Stomach (tissue), 9 donors: Measurements from ENCODE around the gene CDK19. TPM values are rescaled to one million over a fixed set of nuclear protein-coding genes. Genes with fewer than 3 reads are reported as not detected.
A peak's percentile ranks its signal among the peaks of the same experiment; 100 is the strongest.

Experiments used
- DNase-seq, 2 donors: peaks; one replicate each; pipeline versions ENCODE4 v3.0.0 to v3.0.0-alpha.2; 2013 to 2019
- H3K27ac ChIP-seq, 5 donors: fragments of 200-600 bp in 4 of 5; sonication (generic) in 4 of 5; one replicate each; pipeline ENCODE4 v1.5.1; 2013 to 2019; ENCODE audit warnings: mild to moderate bottlenecking in 1 of 5, moderate library complexity in 1 of 5
- H3K27me3 ChIP-seq, 3 donors: fragments of 200-600 bp; sonication (generic); one replicate each; pipeline ENCODE4 v1.5.1; 2017 to 2019; ENCODE audit warnings: mixed run types in 1 of 3
- H3K36me3 ChIP-seq, 4 donors: fragments of 200-600 bp; sonication (generic); 1 replicate in 3 of 4; 2 replicates in 1 of 4; pipeline ENCODE4 v1.5.1; 2016 to 2019
- H3K4me1 ChIP-seq, 4 donors: fragments of 200-600 bp; sonication (generic); one replicate each; pipeline ENCODE4 v1.5.1; 2016 to 2019
- H3K4me3 ChIP-seq, 4 donors: fragments of 200-600 bp; sonication (generic) in 3 of 4; one replicate each; pipeline ENCODE4 v1.5.1; 2016 to 2019; ENCODE audit warnings: mild to moderate bottlenecking in 1 of 4
- H3K9me3 ChIP-seq, 4 donors: fragments of 200-600 bp; sonication (generic); one replicate each; pipeline ENCODE4 v1.5.1; 2016 to 2019
- EP300 ChIP-seq: sonication (generic); formaldehyde crosslinking; IDR thresholded peaks from one replicate; pipeline ENCODE4 v1.6.1; 2017; ENCODE audit warnings: antibody characterized with exemption
- POLR2A ChIP-seq, 4 donors: fragments of 450-650 bp; IDR thresholded peaks; one replicate each; pipeline ENCODE4 v1.6.1; 2016; ENCODE audit warnings: antibody characterized with exemption in 4 of 4, control low read depth in 2 of 4, mild to moderate bottlenecking in 1 of 4, moderate library complexity in 1 of 4
- POLR2AphosphoS5 ChIP-seq, 3 donors: sonication (generic); formaldehyde crosslinking; IDR thresholded peaks; one replicate each; pipeline ENCODE4 v1.6.1; 2016; ENCODE audit warnings: antibody characterized with exemption in 3 of 3
- WGBS, 5 donors: extraction: QIAGEN DNeasy Blood & Tissue Kit in 3 of 5; methylation state at CpG; one replicate each; pipeline versions ENCODE4 v1.1.5 to v1.1.7; 2013 to 2018; 5-methylcytosine and 5-hydroxymethylcytosine counted together
- intact Hi-C: fragments of 100-400 bp; cut with DNase I; formaldehyde crosslinking; loops from one replicate; pipeline ENCODE4 v1.15.1; 2023; ENCODE audit warnings: low total_unique reads
- polyA plus RNA-seq, 3 donors: library from polyadenylated mRNA; stranded (reverse); fragments of 200-250 nt; gene quantifications; one replicate each; pipeline ENCODE4 v1.2.3, GENCODE V29; 2013
- total RNA-seq, 5 donors: library from RNA; depleted of rRNA; stranded (reverse); fragments of >200 nt; gene quantifications; one replicate each; pipeline versions ENCODE4 v1.1.0 to v1.2.3, GENCODE V29; 2014 to 2016
- TF ChIP-seq, protein P1 (sequence below), 7 experiments: fragments of 450-650 bp in 4 of 7; fragments of 200-600 bp in 3 of 7; sonication (generic) in 3 of 7; IDR thresholded peaks; one replicate each; pipeline ENCODE4 v1.5.1; 2016 to 2019; ENCODE audit warnings: antibody characterized with exemption in 7 of 7, control low read depth in 2 of 7, mild to moderate bottlenecking in 1 of 7
- donor health status: healthy with polysubstance abuse.
- donor health status: Bipolar disorder and iron deficiency.
- donor health status: healthy.

CDK19 gene
- total and polyA plus RNA-seq, 8 donors: 5.4 to 23.5 (median 7.5) TPM

DNA sequence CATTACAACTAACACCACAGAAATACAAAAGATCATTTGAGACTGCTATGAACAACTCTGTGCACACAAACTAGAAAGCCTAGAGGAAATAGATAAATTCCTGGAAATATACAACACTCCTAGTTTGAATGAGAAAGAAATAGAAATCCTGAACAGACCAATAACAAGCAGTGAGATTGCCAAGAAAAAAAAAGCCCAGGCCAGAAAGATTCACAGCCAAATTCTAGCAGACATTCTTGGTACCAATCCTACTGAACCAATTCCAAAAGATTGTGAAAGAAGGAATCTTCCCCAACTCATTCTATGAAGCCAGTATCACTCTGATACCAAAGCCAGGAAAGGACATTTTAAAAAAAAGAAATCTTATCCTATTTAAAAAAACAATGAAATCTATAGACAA, 7.0 kb upstream of the CDK19 start:
- Histone ChIP-seq H3K27ac (peak overlapping the region in 1 of 5 donors; percentile 16), H3K27me3 (no peaks in the 10 kb centered on the region), H3K4me3 (no peak overlapping the region), H3K4me1 (peaks cover 4 to 41% (median 17%) of the 10 kb centered on the region in 4 donors), H3K9me3 (no peaks in the 10 kb centered on the region), H3K36me3 (no peaks in the 10 kb centered on the region)
- intact Hi-C loops: no loop called here
- TF ChIP-seq POLR2AphosphoS5 (IDR thresholded peaks at IDR 0.05): no peak
- TF ChIP-seq POLR2A (IDR thresholded peaks at IDR 0.05): no peak
- no peak for TF ChIP-seq EP300
- TF ChIP-seq, protein P1, sequence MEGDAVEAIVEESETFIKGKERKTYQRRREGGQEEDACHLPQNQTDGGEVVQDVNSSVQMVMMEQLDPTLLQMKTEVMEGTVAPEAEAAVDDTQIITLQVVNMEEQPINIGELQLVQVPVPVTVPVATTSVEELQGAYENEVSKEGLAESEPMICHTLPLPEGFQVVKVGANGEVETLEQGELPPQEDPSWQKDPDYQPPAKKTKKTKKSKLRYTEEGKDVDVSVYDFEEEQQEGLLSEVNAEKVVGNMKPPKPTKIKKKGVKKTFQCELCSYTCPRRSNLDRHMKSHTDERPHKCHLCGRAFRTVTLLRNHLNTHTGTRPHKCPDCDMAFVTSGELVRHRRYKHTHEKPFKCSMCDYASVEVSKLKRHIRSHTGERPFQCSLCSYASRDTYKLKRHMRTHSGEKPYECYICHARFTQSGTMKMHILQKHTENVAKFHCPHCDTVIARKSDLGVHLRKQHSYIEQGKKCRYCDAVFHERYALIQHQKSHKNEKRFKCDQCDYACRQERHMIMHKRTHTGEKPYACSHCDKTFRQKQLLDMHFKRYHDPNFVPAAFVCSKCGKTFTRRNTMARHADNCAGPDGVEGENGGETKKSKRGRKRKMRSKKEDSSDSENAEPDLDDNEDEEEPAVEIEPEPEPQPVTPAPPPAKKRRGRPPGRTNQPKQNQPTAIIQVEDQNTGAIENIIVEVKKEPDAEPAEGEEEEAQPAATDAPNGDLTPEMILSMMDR (IDR thresholded peaks at IDR 0.05): no peak
- peak in 1 of 2 donors; percentile 50 for DNase-seq

DNA sequence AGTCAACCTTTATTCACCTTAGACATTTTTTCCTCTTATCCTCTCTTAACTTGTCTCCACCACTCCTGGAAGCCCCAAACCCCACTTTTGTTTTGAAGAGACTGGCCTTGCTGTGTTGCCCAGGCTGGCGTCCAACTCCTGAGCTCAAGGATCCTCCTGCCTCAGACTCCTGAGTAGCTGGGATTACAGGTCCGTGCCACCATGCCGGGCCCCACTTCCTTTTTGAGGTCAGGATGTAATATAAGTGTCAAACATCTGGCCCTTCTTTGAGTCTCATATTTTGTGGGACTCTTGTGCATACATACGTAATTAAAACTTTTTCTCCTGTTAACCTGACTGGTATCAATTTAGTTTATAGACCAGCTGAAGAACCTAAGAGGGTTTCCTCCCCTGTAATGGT, 1.4 kb upstream of the CDK19 start:
- Histone ChIP-seq H3K4me3 (no peak overlapping the region), H3K27me3 (no peaks in the 10 kb centered on the region), H3K36me3 (no peaks in the 10 kb centered on the region), H3K4me1 (peaks cover 0 to 40% (median 18%) of the 10 kb centered on the region in 4 donors), H3K9me3 (no peaks in the 10 kb centered on the region), H3K27ac (peak overlapping the region in 3 of 5 donors; percentile 95 to 98 (median 96))
- 67 to 79% (median 78%) methylated on average over 4 of the region's 4 CpGs for WGBS, 5 donors
- DNase-seq: no peak
- intact Hi-C loops: loop anchor here (10.0 kb wide), 1 partner anchor 138 kb away; the partner anchor contains the start of gene GTF3C6
- TF ChIP-seq, protein P1 (IDR thresholded peaks at IDR 0.05): no peak
- TF ChIP-seq POLR2AphosphoS5 (IDR thresholded peaks at IDR 0.05) (no peak), POLR2A (IDR thresholded peaks at IDR 0.05) (no peak), EP300 (no peak)

DNA sequence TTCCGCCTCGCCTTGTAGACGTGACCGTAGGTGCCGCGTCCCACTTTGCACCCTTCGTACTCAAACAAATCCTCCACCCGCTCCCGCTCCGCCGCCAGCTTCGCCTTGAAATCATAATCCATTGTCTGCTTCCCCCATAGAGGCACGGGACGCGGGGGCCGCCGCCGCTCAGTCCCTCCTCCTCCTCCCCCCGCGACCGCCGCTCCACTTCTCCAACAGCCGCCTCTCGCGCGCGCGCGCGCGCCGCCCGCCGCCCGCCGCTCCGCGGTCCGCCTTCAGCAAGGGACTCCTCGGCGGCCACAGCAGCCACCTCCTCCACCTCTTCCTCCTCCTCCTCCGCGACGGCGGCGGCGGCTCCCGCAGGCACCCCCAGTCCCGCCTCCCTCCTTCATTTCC, 256 bp downstream of the CDK19 start:
- peak overlapping the region; percentile 89 to 96 (median 94) for H3K4me3 ChIP-seq
- no peak for DNase-seq
- TF ChIP-seq POLR2AphosphoS5 (IDR thresholded peaks at IDR 0.05) (no peak), POLR2A (IDR thresholded peaks at IDR 0.05) (no peak), EP300 (no peak)
- TF ChIP-seq, protein P1 (IDR thresholded peaks at IDR 0.05): no peak
- intact Hi-C loops: loop anchor here (10.0 kb wide), 1 partner anchor 140 kb away; the partner anchor contains the start of gene GTF3C6
- no peaks in the 10 kb centered on the region for H3K27me3 ChIP-seq
- no peaks in the 10 kb centered on the region for H3K9me3 ChIP-seq
- H3K4me1 ChIP-seq: peaks cover 0 to 39% (median 15%) of the 10 kb centered on the region in 4 donors
- 0 to 1% (median 0%) methylated on average over 32 to 49 of the region's 49 CpGs for WGBS, 5 donors
- no peaks in the 10 kb centered on the region for H3K36me3 ChIP-seq
- H3K27ac ChIP-seq: peak overlapping the region; percentile 87 to 98 (median 95)

- Histone ChIP-seq H3K4me1 (peaks cover 0 to 39% (median 15%) of the 10 kb centered on the region in 4 donors), H3K27me3 (no peaks in the 10 kb centered on the region), H3K27ac (peak overlapping the region; percentile 87 to 98 (median 95)), H3K9me3 (no peaks in the 10 kb centered on the region), H3K36me3 (no peaks in the 10 kb centered on the region), H3K4me3 (peak overlapping the region; percentile 89 to 96 (median 94))
- 0 to 1% (median 0%) methylated on average over 12 to 86 of the region's 86 CpGs for WGBS, 5 donors
- DNase-seq: peak; percentile 63 to 87
- TF ChIP-seq, protein P1 (IDR thresholded peaks at IDR 0.05): no peak
- TF ChIP-seq POLR2A (IDR thresholded peaks at IDR 0.05) (no peak), EP300 (no peak), POLR2AphosphoS5 (IDR thresholded peaks at IDR 0.05) (peak in 1 of 3 donors; percentile 12)
- intact Hi-C loops: loop anchor here (5.0 to 10.0 kb wide), 2 partner anchors 63 to 140 kb away; partner anchors contain the start of gene GTF3C6
Measured at GRCh38 chr6:110814102-110815014, 911 bp downstream of the CDK19 start.
